Measurements from ENCODE around the gene MEGF6.

The MEGF6 gene

DNA sequence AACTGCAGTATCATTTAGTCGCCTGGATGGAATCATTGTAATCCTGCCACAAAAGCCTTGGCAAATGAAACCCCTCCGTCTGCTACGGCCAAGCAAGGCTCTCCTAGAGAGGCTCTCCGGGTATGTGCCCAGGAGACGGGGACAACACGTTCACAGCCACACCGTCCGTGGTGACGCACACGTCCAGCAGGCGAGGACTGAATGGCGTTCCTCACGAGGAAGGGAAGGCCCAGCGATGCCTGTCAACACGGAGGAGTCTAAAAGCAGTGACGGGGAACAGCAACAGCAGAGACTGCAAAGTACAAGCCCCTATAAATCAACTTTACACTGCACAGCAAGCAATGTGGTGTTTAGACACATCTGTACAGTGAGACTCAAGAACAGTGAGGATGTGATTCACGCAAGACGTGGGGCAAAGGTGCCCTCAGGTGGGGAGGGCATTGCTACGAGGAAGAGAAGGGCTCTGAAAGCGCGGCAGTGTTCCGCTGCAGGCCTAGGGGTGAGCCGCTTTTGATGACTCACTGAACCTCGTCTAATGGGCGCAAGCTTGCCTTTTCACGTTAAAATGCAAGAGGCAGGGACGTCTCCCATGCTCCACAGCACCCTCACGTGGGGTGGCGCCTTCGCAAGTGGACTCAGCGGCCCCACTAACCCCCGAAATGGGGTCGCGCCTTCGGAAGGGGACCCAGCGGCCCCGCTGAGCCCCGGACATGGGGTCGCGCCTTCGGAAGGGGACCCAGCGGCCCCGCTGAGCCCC is 31.8 kb upstream of the MEGF6 start:
- Histone ChIP-seq H3K36me3 (ENCODE audit: control insufficient read depth, insufficient read depth, low read length) (peaks cover 41% of the 10 kb centered on the region), H3K9me3 (ENCODE audit: control insufficient read depth, low read length) (no peaks in the 10 kb centered on the region), H3K4me1 (ENCODE audit: control insufficient read depth, insufficient read depth, low read length, poor library complexity, severe bottlenecking) (no peaks in the 10 kb centered on the region), H3K4me3 (ENCODE audit: extremely low read depth, insufficient read depth, low read length, poor library complexity, severe bottlenecking) (no peak overlapping the region), H3K27ac (ENCODE audit: low read depth, low read length, severe bottlenecking) (no peak overlapping the region)
- WGBS, 2 experiments (ENCODE audit: insufficient coverage in 2 of 2) = 91 to 92% methylated on average over 28 to 30 of the region's 43 CpGs

- WGBS, 2 experiments (ENCODE audit: insufficient coverage in 2 of 2) = 100% methylated on average over 4 to 6 of the region's 11 CpGs
- no peak overlapping the region for H3K27ac ChIP-seq (ENCODE audit: low read depth, low read length, severe bottlenecking)
- H3K36me3 ChIP-seq (ENCODE audit: control insufficient read depth, insufficient read depth, low read length) = peaks cover 46% of the 10 kb centered on the region
- H3K4me1 ChIP-seq (ENCODE audit: control insufficient read depth, insufficient read depth, low read length, poor library complexity, severe bottlenecking) = no peaks in the 10 kb centered on the region
- H3K9me3 ChIP-seq (ENCODE audit: control insufficient read depth, low read length) = no peaks in the 10 kb centered on the region
- no peak overlapping the region for H3K4me3 ChIP-seq (ENCODE audit: extremely low read depth, insufficient read depth, low read length, poor library complexity, severe bottlenecking)
These were observed 30.5 kb upstream of the MEGF6 start for GRCh38 chr1:3641816-3642215.

- Histone ChIP-seq H3K4me1 (ENCODE audit: control insufficient read depth, insufficient read depth, low read length, poor library complexity, severe bottlenecking) (no peaks in the 10 kb centered on the region), H3K9me3 (ENCODE audit: control insufficient read depth, low read length) (no peaks in the 10 kb centered on the region), H3K4me3 (ENCODE audit: extremely low read depth, insufficient read depth, low read length, poor library complexity, severe bottlenecking) (no peak overlapping the region), H3K27ac (ENCODE audit: low read depth, low read length, severe bottlenecking) (no peak overlapping the region), H3K36me3 (ENCODE audit: control insufficient read depth, insufficient read depth, low read length) (peaks cover 46% of the 10 kb centered on the region)
- WGBS, 2 experiments (ENCODE audit: insufficient coverage in 2 of 2) = 95 to 97% methylated on average over 20 to 22 of the region's 26 CpGs
These were observed 29.9 kb upstream of the MEGF6 start for GRCh38 chr1:3641046-3641760.

GRCh38 chr1:3640121-3640837 is 29.0 kb upstream of the MEGF6 start:
- Histone ChIP-seq H3K4me3 (ENCODE audit: extremely low read depth, insufficient read depth, low read length, poor library complexity, severe bottlenecking) (no peak overlapping the region), H3K36me3 (ENCODE audit: control insufficient read depth, insufficient read depth, low read length) (peaks cover 48% of the 10 kb centered on the region), H3K4me1 (ENCODE audit: control insufficient read depth, insufficient read depth, low read length, poor library complexity, severe bottlenecking) (no peaks in the 10 kb centered on the region), H3K9me3 (ENCODE audit: control insufficient read depth, low read length) (no peaks in the 10 kb centered on the region), H3K27ac (ENCODE audit: low read depth, low read length, severe bottlenecking) (no peak overlapping the region)
- WGBS, 2 experiments (ENCODE audit: insufficient coverage in 2 of 2) = 91 to 92% methylated on average over 31 to 35 of the region's 36 CpGs

DNA sequence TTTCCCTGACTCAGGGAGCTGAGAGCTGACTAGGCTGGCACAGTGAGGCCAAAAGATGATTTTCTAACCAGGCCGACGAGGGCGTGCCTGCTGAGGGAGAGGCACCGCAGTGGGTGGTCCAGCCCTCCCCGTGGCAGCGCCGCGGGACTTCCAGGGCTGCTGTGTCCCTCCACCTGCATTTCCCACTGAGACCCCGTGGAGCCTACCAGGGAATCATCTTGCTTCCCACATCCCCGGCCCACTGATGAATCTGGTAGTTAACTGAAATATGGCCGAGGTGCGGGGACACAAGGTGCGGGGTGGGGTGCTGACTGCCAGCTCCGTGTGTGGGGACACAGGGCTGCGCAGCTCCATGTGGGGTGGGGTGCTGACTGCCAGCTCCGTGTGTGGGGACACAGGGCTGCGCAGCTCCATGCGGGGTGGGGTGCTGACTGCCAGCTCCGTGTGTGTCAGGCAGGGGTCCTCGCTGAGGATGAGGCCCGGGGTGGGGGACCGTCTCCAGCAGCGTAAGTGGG is 28.1 kb upstream of the MEGF6 start:
- Histone ChIP-seq H3K4me3 (ENCODE audit: extremely low read depth, insufficient read depth, low read length, poor library complexity, severe bottlenecking) (no peak overlapping the region), H3K36me3 (ENCODE audit: control insufficient read depth, insufficient read depth, low read length) (peaks cover 51% of the 10 kb centered on the region), H3K9me3 (ENCODE audit: control insufficient read depth, low read length) (no peaks in the 10 kb centered on the region), H3K4me1 (ENCODE audit: control insufficient read depth, insufficient read depth, low read length, poor library complexity, severe bottlenecking) (no peaks in the 10 kb centered on the region), H3K27ac (ENCODE audit: low read depth, low read length, severe bottlenecking) (no peak overlapping the region)
- WGBS, 2 experiments (ENCODE audit: insufficient coverage in 2 of 2) = 97 to 98% methylated on average over 17 to 23 of the region's 23 CpGs

GRCh38 chr1:3638676-3639075 is 27.4 kb upstream of the MEGF6 start:
- no peaks in the 10 kb centered on the region for H3K9me3 ChIP-seq (ENCODE audit: control insufficient read depth, low read length)
- peaks cover 59% of the 10 kb centered on the region for H3K36me3 ChIP-seq (ENCODE audit: control insufficient read depth, insufficient read depth, low read length)
- H3K4me3 ChIP-seq (ENCODE audit: extremely low read depth, insufficient read depth, low read length, poor library complexity, severe bottlenecking) = no peak overlapping the region
- H3K27ac ChIP-seq (ENCODE audit: low read depth, low read length, severe bottlenecking) = no peak overlapping the region
- WGBS, 2 experiments (ENCODE audit: insufficient coverage in 2 of 2) = 95 to 98% methylated on average over 9 to 15 of the region's 15 CpGs
- no peaks in the 10 kb centered on the region for H3K4me1 ChIP-seq (ENCODE audit: control insufficient read depth, insufficient read depth, low read length, poor library complexity, severe bottlenecking)

GRCh38 chr1:3638027-3638426 is 26.7 kb upstream of the MEGF6 start:
- WGBS, 2 experiments (ENCODE audit: insufficient coverage in 2 of 2) = 93 to 94% methylated on average over 12 of the region's 12 CpGs
- Histone ChIP-seq H3K36me3 (ENCODE audit: control insufficient read depth, insufficient read depth, low read length) (peaks cover 61% of the 10 kb centered on the region), H3K9me3 (ENCODE audit: control insufficient read depth, low read length) (no peaks in the 10 kb centered on the region), H3K4me1 (ENCODE audit: control insufficient read depth, insufficient read depth, low read length, poor library complexity, severe bottlenecking) (no peaks in the 10 kb centered on the region), H3K4me3 (ENCODE audit: extremely low read depth, insufficient read depth, low read length, poor library complexity, severe bottlenecking) (no peak overlapping the region), H3K27ac (ENCODE audit: low read depth, low read length, severe bottlenecking) (no peak overlapping the region)

GRCh38 chr1:3636531-3636930 is 25.2 kb upstream of the MEGF6 start:
- H3K4me3 ChIP-seq (ENCODE audit: extremely low read depth, insufficient read depth, low read length, poor library complexity, severe bottlenecking) = no peak overlapping the region
- no peaks in the 10 kb centered on the region for H3K9me3 ChIP-seq (ENCODE audit: control insufficient read depth, low read length)
- 96 to 98% methylated on average over 9 to 11 of the region's 11 CpGs for WGBS, 2 experiments (ENCODE audit: insufficient coverage in 2 of 2)
- H3K36me3 ChIP-seq (ENCODE audit: control insufficient read depth, insufficient read depth, low read length) = peaks cover 58% of the 10 kb centered on the region
- no peak overlapping the region for H3K27ac ChIP-seq (ENCODE audit: low read depth, low read length, severe bottlenecking)
- no peaks in the 10 kb centered on the region for H3K4me1 ChIP-seq (ENCODE audit: control insufficient read depth, insufficient read depth, low read length, poor library complexity, severe bottlenecking)

DNA sequence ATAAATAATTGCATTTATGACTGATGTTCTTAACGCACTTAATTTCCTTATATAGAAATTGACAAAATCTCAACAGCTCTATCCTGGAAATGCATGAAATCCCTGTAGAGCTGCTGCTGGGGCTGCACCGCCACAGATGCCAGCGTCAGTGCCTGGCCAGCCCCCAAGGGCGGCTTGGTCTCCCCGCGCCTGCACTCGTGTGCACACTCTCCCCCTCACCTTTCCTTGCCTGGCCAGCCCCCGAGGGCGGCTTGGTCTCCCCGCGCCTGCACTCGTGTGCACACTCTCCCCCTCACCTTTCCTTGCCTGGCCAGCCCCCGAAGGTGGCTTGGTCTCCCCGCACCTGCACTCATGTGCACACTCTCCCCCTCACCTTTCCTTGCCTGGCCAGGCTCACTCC is 24.8 kb upstream of the MEGF6 start:
- Histone ChIP-seq H3K36me3 (ENCODE audit: control insufficient read depth, insufficient read depth, low read length) (peaks cover 58% of the 10 kb centered on the region), H3K27ac (ENCODE audit: low read depth, low read length, severe bottlenecking) (no peak overlapping the region), H3K4me3 (ENCODE audit: extremely low read depth, insufficient read depth, low read length, poor library complexity, severe bottlenecking) (no peak overlapping the region), H3K9me3 (ENCODE audit: control insufficient read depth, low read length) (no peaks in the 10 kb centered on the region), H3K4me1 (ENCODE audit: control insufficient read depth, insufficient read depth, low read length, poor library complexity, severe bottlenecking) (no peaks in the 10 kb centered on the region)
- WGBS, 2 experiments (ENCODE audit: insufficient coverage in 2 of 2) = 91 to 92% methylated on average over 5 to 9 of the region's 14 CpGs

DNA sequence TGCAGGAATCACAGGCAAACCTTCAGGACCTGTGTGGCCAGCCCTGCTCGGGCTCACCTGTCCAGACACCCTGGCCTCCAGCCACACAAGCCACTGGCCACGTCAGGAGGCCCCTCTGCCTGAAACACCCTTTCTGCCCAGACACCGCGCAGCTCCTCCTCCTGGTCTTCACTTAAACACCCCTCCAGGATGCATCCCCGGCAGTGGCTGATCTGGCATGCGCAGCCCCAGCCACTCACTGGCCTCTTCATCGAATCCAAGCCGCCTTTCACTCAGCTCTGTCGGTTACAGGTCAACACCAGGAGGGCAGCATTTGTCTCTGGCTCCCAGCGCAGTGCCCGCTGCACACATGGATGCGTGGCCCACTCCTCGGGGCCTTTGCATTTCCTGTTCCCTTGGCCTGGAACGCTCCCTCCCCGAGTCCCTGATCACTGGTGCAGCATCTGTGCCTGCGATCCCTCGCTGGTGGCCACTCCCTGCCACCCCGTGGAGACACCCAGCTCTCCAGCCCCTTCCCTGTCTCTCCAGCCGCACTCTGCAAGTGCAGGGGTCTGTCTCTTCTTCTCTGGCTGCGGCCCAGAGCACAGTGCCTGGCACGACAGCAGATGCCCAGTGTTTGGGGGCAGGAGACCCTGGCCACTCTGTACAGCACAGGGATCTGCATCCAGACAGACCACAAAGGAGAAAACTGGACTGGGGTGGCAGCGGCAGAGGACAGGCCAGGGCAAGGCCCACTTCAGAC is 22.9 kb upstream of the MEGF6 start:
- Histone ChIP-seq H3K9me3 (ENCODE audit: control insufficient read depth, low read length) (no peaks in the 10 kb centered on the region), H3K36me3 (ENCODE audit: control insufficient read depth, insufficient read depth, low read length) (peaks cover 62% of the 10 kb centered on the region), H3K4me1 (ENCODE audit: control insufficient read depth, insufficient read depth, low read length, poor library complexity, severe bottlenecking) (no peaks in the 10 kb centered on the region), H3K4me3 (ENCODE audit: extremely low read depth, insufficient read depth, low read length, poor library complexity, severe bottlenecking) (no peak overlapping the region), H3K27ac (ENCODE audit: low read depth, low read length, severe bottlenecking) (no peak overlapping the region)
- 94 to 96% methylated on average over 19 to 22 of the region's 22 CpGs for WGBS, 2 experiments (ENCODE audit: insufficient coverage in 2 of 2)
